Neural cell (in vitro differentiated cells): ENCODE results near the gene PARP16. TPM values are rescaled to one million over a fixed set of nuclear protein-coding genes. Genes with fewer than 3 reads are reported as not detected.

Experiments
- H2AFZ ChIP-seq: fragments of 200-600, 300-800 bp; sonication (generic), shearing (Covaris generic); 2 replicates; pipeline ENCODE4 v1.6.0; 2014; ENCODE audit warnings: low read depth, mild to moderate bottlenecking, antibody characterized with exemption, low read length, moderate library complexity
- H3F3A ChIP-seq: fragments of 200-600 bp; shearing (Covaris generic); 2 replicates; pipeline ENCODE4 v1.6.1; 2016; ENCODE audit warnings: mild to moderate bottlenecking, moderate library complexity, mixed read lengths, antibody characterized with exemption, low read length; ENCODE audit not compliant: insufficient read depth, poor library complexity, severe bottlenecking
- H3K27ac ChIP-seq: fragments of 200-600, 300-800 bp; sonication (generic), shearing (Covaris generic); 2 replicates; pipeline ENCODE4 v1.5.1; 2014; ENCODE audit warnings: mild to moderate bottlenecking, low read length, moderate library complexity
- H3K27me3 ChIP-seq: fragments of 300-800, 200-600 bp; sonication (generic), shearing (Covaris generic); 2 replicates; pipeline ENCODE4 v1.6.0; 2014; ENCODE audit warnings: mild to moderate bottlenecking, low read depth, low read length, moderate library complexity; ENCODE audit not compliant: insufficient read depth
- H3K36me3 ChIP-seq: fragments of 300-800, 200-600 bp; sonication (generic), shearing (Covaris generic); 2 replicates; pipeline ENCODE4 v1.5.1; 2014; ENCODE audit warnings: mild to moderate bottlenecking, antibody characterized with exemption, low read length, moderate library complexity; ENCODE audit not compliant: insufficient read depth
- H3K4me2 ChIP-seq: fragments of 300-800, 200-600 bp; sonication (generic), shearing (Covaris generic); 2 replicates; pipeline ENCODE4 v1.6.0; 2014; ENCODE audit warnings: mild to moderate bottlenecking, low read length
- H3K4me3 ChIP-seq: fragments of 300-800, 200-600 bp; sonication (generic), shearing (Covaris generic); 2 replicates; pipeline ENCODE4 v1.5.1; 2014; ENCODE audit warnings: mild to moderate bottlenecking, low read length, moderate library complexity
- H3K79me2 ChIP-seq: fragments of 200-600 bp; shearing (Covaris generic); replicated peaks from 2 replicates; pipeline ENCODE4 v1.6.0; 2014; ENCODE audit warnings: mild to moderate bottlenecking, low read length, moderate library complexity; ENCODE audit not compliant: insufficient read depth
- H3K9ac ChIP-seq: fragments of 300-800, 200-600 bp; sonication (generic), shearing (Covaris generic); 2 replicates; pipeline ENCODE4 v1.6.1; 2016; ENCODE audit warnings: mild to moderate bottlenecking, low read length, mixed read lengths
- H3K9me2 ChIP-seq: fragments of 200-600 bp; shearing (Covaris generic); 2 replicates; pipeline ENCODE4 v1.6.1; 2016; ENCODE audit warnings: mild to moderate bottlenecking, low read length, mixed read lengths; ENCODE audit not compliant: insufficient read depth
- H3K9me3 ChIP-seq: fragments of 200-600, 300-800 bp; sonication (generic), shearing (Covaris generic); 2 replicates; pipeline ENCODE4 v1.6.1; 2016; ENCODE audit warnings: mild to moderate bottlenecking, mixed run types, low read length, moderate library complexity, mixed read lengths
- H4K20me1 ChIP-seq: fragments of 200-600 bp; shearing (Covaris generic); 2 replicates; pipeline ENCODE4 v1.6.1; 2016; ENCODE audit warnings: mild to moderate bottlenecking, mixed run types; ENCODE audit not compliant: insufficient read depth
- CTCF ChIP-seq: fragments of 450-650 bp; IDR thresholded peaks from 2 replicates; pipeline ENCODE4 v1.5.1; 2014; ENCODE audit warnings: antibody characterized with exemption, mild to moderate bottlenecking, moderate library complexity; ENCODE audit not compliant: poor library complexity, severe bottlenecking
- EP300 ChIP-seq: fragments of 450-650 bp; conservative IDR thresholded peaks from 2 replicates; pipeline ENCODE4 v1.6.1; 2014; ENCODE audit warnings: antibody characterized with exemption, mild to moderate bottlenecking, moderate library complexity; ENCODE audit not compliant: poor library complexity, severe bottlenecking
- EZH2 ChIP-seq: fragments of 200-600, 300-800 bp; shearing (Covaris generic), sonication (generic); IDR thresholded peaks from 2 replicates; pipeline ENCODE4 v1.6.1; 2014; ENCODE audit warnings: antibody characterized with exemption, low read length, borderline replicate concordance, mild to moderate bottlenecking; ENCODE audit not compliant: insufficient read depth, poor library complexity, severe bottlenecking
- MXI1 ChIP-seq: fragments of 450-650 bp; conservative IDR thresholded peaks from 2 replicates; pipeline ENCODE4 v1.6.1; 2014; ENCODE audit warnings: antibody characterized with exemption, mild to moderate bottlenecking; ENCODE audit not compliant: poor library complexity, severe bottlenecking
- POLR2AphosphoS5 ChIP-seq: IDR thresholded peaks from 2 replicates; pipeline ENCODE4 v1.6.1; 2012
- RAD21 ChIP-seq: fragments of 450-650 bp; conservative IDR thresholded peaks from 2 replicates; pipeline ENCODE4 v1.6.1; 2014; ENCODE audit warnings: antibody characterized with exemption, mild to moderate bottlenecking, moderate library complexity
- REST ChIP-seq: IDR thresholded peaks from 2 replicates; pipeline ENCODE4 v1.6.1; 2012; ENCODE audit warnings: borderline replicate concordance
- SMC3 ChIP-seq: fragments of 450-650 bp; conservative IDR thresholded peaks from 2 replicates; pipeline ENCODE4 v1.6.1; 2014; ENCODE audit warnings: antibody characterized with exemption, mild to moderate bottlenecking, moderate library complexity; ENCODE audit not compliant: poor library complexity
- TAF1 ChIP-seq: IDR thresholded peaks from 2 replicates; pipeline ENCODE4 v1.6.1; 2012; ENCODE audit warnings: low read depth
- polyA plus RNA-seq: library from polyadenylated mRNA; depleted of rRNA; stranded (reverse); fragments of >200 nt; gene quantifications from 2 replicates; pipeline ENCODE4 v1.2.3, GENCODE V29; 2014

The PARP16 gene
- polyA plus RNA-seq, 1 donor from 2014 or later = 17.0 TPM

GRCh38 chr15:65226221-65226620 lies 60.5 kb downstream of the PARP16 start:
- H3K27ac ChIP-seq = no peak overlapping the region
- H3F3A ChIP-seq = no peaks in the 10 kb centered on the region
- no peak overlapping the region for H3K9ac ChIP-seq
- no peak overlapping the region for H2AFZ ChIP-seq
- no peaks in the 10 kb centered on the region for H3K27me3 ChIP-seq
- no peak for TF ChIP-seq EP300
- TF ChIP-seq RAD21 = no peak
- TF ChIP-seq POLR2AphosphoS5 = no peak
- no peak for TF ChIP-seq MXI1
- no peak overlapping the region for H3K4me2 ChIP-seq
- no peaks in the 10 kb centered on the region for H4K20me1 ChIP-seq
- H3K4me3 ChIP-seq = no peak overlapping the region
- no peaks in the 10 kb centered on the region for H3K36me3 ChIP-seq
- no peaks in the 10 kb centered on the region for H3K9me3 ChIP-seq
- H3K9me2 ChIP-seq = no peaks in the 10 kb centered on the region
- no peaks in the 10 kb centered on the region for H3K79me2 ChIP-seq

GRCh38 chr15:65223996-65224395 lies 62.7 kb downstream of the PARP16 start:
- TF ChIP-seq RAD21 = no peak
- no peak for TF ChIP-seq EP300
- TF ChIP-seq EZH2 = no peak
- no peak for TF ChIP-seq TAF1
- TF ChIP-seq REST = no peak
- Histone ChIP-seq H3K9ac (no peak overlapping the region), H3K4me2 (no peak overlapping the region), H3K27ac (no peak overlapping the region), H4K20me1 (no peaks in the 10 kb centered on the region), H3K9me3 (no peaks in the 10 kb centered on the region), H3K4me3 (no peak overlapping the region), H3K9me2 (no peaks in the 10 kb centered on the region), H3K36me3 (no peaks in the 10 kb centered on the region), H3K79me2 (no peaks in the 10 kb centered on the region), H3K27me3 (no peaks in the 10 kb centered on the region), H2AFZ (no peak overlapping the region), H3F3A (no peaks in the 10 kb centered on the region)

- H3K9ac ChIP-seq = no peak overlapping the region
Measured at GRCh38 chr15:65222891-65223290, 63.8 kb downstream of the PARP16 start.

More at GRCh38 chr15:65222891-65223290, 63.8 kb downstream of the PARP16 start:
- H3K79me2 ChIP-seq = no peaks in the 10 kb centered on the region
- no peak overlapping the region for H2AFZ ChIP-seq
- H3K4me2 ChIP-seq = no peak overlapping the region
- no peaks in the 10 kb centered on the region for H4K20me1 ChIP-seq
- H3F3A ChIP-seq = no peaks in the 10 kb centered on the region
- no peak for TF ChIP-seq MXI1
- no peak for TF ChIP-seq TAF1
- TF ChIP-seq POLR2AphosphoS5 = no peak
- TF ChIP-seq EZH2 = no peak
- TF ChIP-seq SMC3 = no peak
- TF ChIP-seq CTCF = no peak
- no peak for TF ChIP-seq RAD21
- no peak overlapping the region for H3K4me3 ChIP-seq
- no peaks in the 10 kb centered on the region for H3K9me3 ChIP-seq
- no peak overlapping the region for H3K27ac ChIP-seq
- no peaks in the 10 kb centered on the region for H3K36me3 ChIP-seq
- H3K9me2 ChIP-seq = no peaks in the 10 kb centered on the region
- H3K27me3 ChIP-seq = no peaks in the 10 kb centered on the region
